Testis (tissue), 3 donors: ENCODE measurements around the gene HOXA6. TPM values are rescaled to one million over a fixed set of nuclear protein-coding genes. Genes with fewer than 3 reads are reported as not detected.
A peak's percentile ranks its signal among the peaks of the same experiment; 100 is the strongest.

Source experiments
- DNase-seq: peaks from one replicate; pipeline ENCODE4 v3.0.0-alpha.2; 2019
- H3K27ac ChIP-seq, 2 donors: fragments of 200-600 bp; sonication (generic); one replicate each; pipeline ENCODE4 v1.5.1; 2019
- H3K27me3 ChIP-seq: fragments of 200-600 bp; sonication (generic); one replicate; pipeline ENCODE4 v1.5.1; 2019
- H3K36me3 ChIP-seq: fragments of 200-600 bp; sonication (generic); one replicate; pipeline ENCODE4 v1.5.1; 2017; ENCODE audit warnings: low read depth; ENCODE audit errors: missing control alignments
- H3K4me1 ChIP-seq: fragments of 200-600 bp; sonication (generic); one replicate; pipeline ENCODE4 v1.5.1; 2019
- H3K4me3 ChIP-seq, 2 donors: fragments of 200-600 bp; sonication (generic); one replicate each; pipeline ENCODE4 v1.5.1; 2017 to 2019
- H3K9me3 ChIP-seq: fragments of 200-600 bp; sonication (generic); one replicate; pipeline ENCODE4 v1.5.1; 2017
- CTCF ChIP-seq, 3 experiments: fragments of 450-650 bp in 2 of 3; fragments of 200-600 bp in 1 of 3; sonication (generic) in 1 of 3; IDR thresholded peaks; one replicate each; pipeline ENCODE4 v1.5.1; 2016 to 2019; ENCODE audit warnings: antibody characterized with exemption in 3 of 3, mild to moderate bottlenecking in 2 of 3, moderate library complexity in 1 of 3
- POLR2A ChIP-seq: fragments of 450-650 bp; IDR thresholded peaks from one replicate; pipeline ENCODE4 v1.6.1; 2017; ENCODE audit warnings: antibody characterized with exemption, mild to moderate bottlenecking, moderate library complexity
- WGBS, 2 donors: methylation state at CpG; one replicate each; pipeline ENCODE4 v1.1.5; 2018; 5-methylcytosine and 5-hydroxymethylcytosine counted together
- intact Hi-C: fragments of 100-400 bp; cut with DNase I; formaldehyde crosslinking; loops from one replicate; pipeline ENCODE4 v1.15.1; 2023; ENCODE audit warnings: low total_unique reads
- polyA plus RNA-seq: library from polyadenylated mRNA; stranded (reverse); fragments of 350-450 nt; fragmentation: Illumina TruSeq; extraction: RNeasy Lipid Tissue Mini Kit (QIAGEN cat#74804); gene quantifications from one replicate; pipeline ENCODE4 v1.2.3, GENCODE V29; 2014; ENCODE audit warnings: low read depth, low replicate concordance; ENCODE audit not compliant: insufficient read depth
- total RNA-seq, 2 donors: library from RNA; depleted of rRNA; stranded (reverse); fragments of >200 nt; gene quantifications; one replicate each; pipeline ENCODE4 v1.2.3, GENCODE V29; 2016

HOXA6 gene
- total and polyA plus RNA-seq, 3 donors from 2014 or later, result 0.37 TPM; not detected in 2

GRCh38 chr7:27139334-27140125, 8.0 kb downstream of the HOXA6 start:
- no peaks in the 10 kb centered on the region for H3K36me3 ChIP-seq
- intact Hi-C loops, result no loop called here
- no peak overlapping the region for H3K27ac ChIP-seq
- H3K4me3 ChIP-seq, result peak overlapping the region; percentile 33 to 48
- peaks cover 4% of the 10 kb centered on the region for H3K4me1 ChIP-seq
- TF ChIP-seq POLR2A, result no peak
- TF ChIP-seq CTCF (IDR thresholded peaks at IDR 0.05), result no peak
- WGBS, 2 donors, result 22 to 31% methylated on average over 23 to 53 of the region's 53 CpGs
- H3K9me3 ChIP-seq, result no peaks in the 10 kb centered on the region
- no peaks in the 10 kb centered on the region for H3K27me3 ChIP-seq
- peak; percentile 16 for DNase-seq

GRCh38 chr7:27138985-27139333, 8.6 kb downstream of the HOXA6 start:
- Histone ChIP-seq H3K9me3 (no peaks in the 10 kb centered on the region), H3K27ac (no peak overlapping the region), H3K4me3 (peak overlapping the region; percentile 33 to 48), H3K36me3 (no peaks in the 10 kb centered on the region), H3K27me3 (no peaks in the 10 kb centered on the region), H3K4me1 (peaks cover 1% of the 10 kb centered on the region)
- 44 to 52% methylated on average over 11 of the region's 11 CpGs for WGBS, 2 donors
- no peak for TF ChIP-seq CTCF (IDR thresholded peaks at IDR 0.05)
- TF ChIP-seq POLR2A, result no peak
- intact Hi-C loops, result no loop called here
- DNase-seq, result no peak

- Histone ChIP-seq H3K9me3 (no peaks in the 10 kb centered on the region), H3K27me3 (no peaks in the 10 kb centered on the region), H3K27ac (no peak overlapping the region), H3K4me3 (no peak overlapping the region), H3K36me3 (no peaks in the 10 kb centered on the region), H3K4me1 (no peaks in the 10 kb centered on the region)
- DNase-seq, result no peak
- intact Hi-C loops, result no loop called here
- TF ChIP-seq CTCF (IDR thresholded peaks at IDR 0.05) (no peak), POLR2A (no peak)
- 59 to 79% methylated on average over 1 of the region's 1 CpG for WGBS, 2 donors
Observed at GRCh38 chr7:27138472-27138871, 9.1 kb downstream of the HOXA6 start.

GRCh38 chr7:27137640-27138315, 9.8 kb downstream of the HOXA6 start:
- no peak for TF ChIP-seq CTCF (IDR thresholded peaks at IDR 0.05)
- no peak for TF ChIP-seq POLR2A
- Histone ChIP-seq H3K27ac (no peak overlapping the region), H3K27me3 (no peaks in the 10 kb centered on the region), H3K4me1 (no peaks in the 10 kb centered on the region), H3K9me3 (no peaks in the 10 kb centered on the region), H3K36me3 (no peaks in the 10 kb centered on the region), H3K4me3 (no peak overlapping the region)
- 87 to 93% methylated on average over 2 of the region's 2 CpGs for WGBS, 2 donors
- intact Hi-C loops, result no loop called here
- no peak for DNase-seq
